Measurements from ENCODE around the gene EXOC4. TPM values are rescaled to one million over a fixed set of nuclear protein-coding genes. Genes with fewer than 3 reads are reported as not detected.

EXOC4 gene
- total and polyA plus RNA-seq, 7 donors: 16.4 to 76.7 (median 50.7) TPM

DNA sequence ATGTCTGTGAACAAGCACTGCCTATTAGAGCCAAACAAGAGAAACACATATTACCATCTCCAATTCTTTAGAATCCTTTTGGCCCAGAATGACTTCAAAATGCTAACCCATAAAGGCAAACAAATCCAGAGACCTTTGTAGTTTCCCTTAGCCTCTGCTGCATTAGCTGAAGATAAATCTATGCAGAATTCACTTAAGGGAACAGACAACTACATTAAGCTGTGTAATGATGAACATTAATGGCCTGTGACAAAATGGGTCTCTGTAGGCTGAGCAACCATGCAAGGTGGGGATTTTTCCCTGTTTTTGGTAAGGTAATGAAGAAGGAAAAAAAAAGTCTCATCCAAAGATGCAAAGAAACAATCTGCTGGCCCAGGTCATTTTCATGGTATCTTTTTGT lies 411.6 kb downstream of the EXOC4 start:
- no peak for TF ChIP-seq EP300 (IDR thresholded peaks at IDR 0.05)
- TF ChIP-seq, protein P1, sequence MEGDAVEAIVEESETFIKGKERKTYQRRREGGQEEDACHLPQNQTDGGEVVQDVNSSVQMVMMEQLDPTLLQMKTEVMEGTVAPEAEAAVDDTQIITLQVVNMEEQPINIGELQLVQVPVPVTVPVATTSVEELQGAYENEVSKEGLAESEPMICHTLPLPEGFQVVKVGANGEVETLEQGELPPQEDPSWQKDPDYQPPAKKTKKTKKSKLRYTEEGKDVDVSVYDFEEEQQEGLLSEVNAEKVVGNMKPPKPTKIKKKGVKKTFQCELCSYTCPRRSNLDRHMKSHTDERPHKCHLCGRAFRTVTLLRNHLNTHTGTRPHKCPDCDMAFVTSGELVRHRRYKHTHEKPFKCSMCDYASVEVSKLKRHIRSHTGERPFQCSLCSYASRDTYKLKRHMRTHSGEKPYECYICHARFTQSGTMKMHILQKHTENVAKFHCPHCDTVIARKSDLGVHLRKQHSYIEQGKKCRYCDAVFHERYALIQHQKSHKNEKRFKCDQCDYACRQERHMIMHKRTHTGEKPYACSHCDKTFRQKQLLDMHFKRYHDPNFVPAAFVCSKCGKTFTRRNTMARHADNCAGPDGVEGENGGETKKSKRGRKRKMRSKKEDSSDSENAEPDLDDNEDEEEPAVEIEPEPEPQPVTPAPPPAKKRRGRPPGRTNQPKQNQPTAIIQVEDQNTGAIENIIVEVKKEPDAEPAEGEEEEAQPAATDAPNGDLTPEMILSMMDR (IDR thresholded peaks at IDR 0.05): no peak
- TF ChIP-seq POLR2A (IDR thresholded peaks at IDR 0.05): no peak
- no peak for TF ChIP-seq POLR2AphosphoS5 (IDR thresholded peaks at IDR 0.05)

DNA sequence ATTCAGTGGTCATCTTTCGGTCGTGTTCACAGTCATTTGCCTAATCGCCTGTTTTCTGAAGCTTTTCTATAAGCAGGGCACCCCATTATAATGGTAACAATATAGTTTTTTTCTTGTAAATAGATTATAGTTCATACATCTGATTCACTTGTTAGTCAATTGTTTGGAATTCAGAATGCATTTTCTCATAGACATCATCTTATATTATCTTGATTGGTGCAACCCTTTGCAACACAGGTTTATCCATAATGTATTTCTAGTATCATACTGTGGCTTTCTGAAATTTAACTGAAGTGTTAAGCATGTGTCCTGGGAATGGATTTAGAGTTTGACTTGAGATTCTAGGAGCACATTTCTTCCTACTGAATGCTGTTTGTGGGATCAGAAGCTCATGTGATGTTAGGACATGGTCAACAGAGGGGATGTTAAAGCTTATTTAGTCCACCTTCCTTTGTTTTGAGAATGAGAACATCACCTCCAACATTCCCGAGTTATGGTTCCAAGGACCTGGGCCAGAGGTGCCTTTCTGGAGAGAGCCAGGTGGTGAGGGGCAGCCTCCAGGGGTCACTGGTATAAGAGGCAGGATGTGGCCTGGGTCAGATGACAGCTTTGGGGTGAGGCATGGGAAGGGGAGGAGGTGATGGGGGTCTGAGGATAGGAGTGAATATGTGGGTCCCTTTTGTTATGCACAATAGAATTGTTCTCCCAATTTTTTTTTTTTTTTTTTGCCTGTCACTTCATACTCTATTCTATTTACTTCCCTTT lies 415.6 kb downstream of the EXOC4 start:
- Histone ChIP-seq H3K4me1 (no peaks in the 10 kb centered on the region), H3K36me3 (no peaks in the 10 kb centered on the region), H3K9me3 (no peaks in the 10 kb centered on the region), H3K27me3 (no peaks in the 10 kb centered on the region), H3K27ac (no peak overlapping the region), H3K4me3 (no peak overlapping the region)
- DNase-seq: no peak
- TF ChIP-seq EP300 (IDR thresholded peaks at IDR 0.05) (no peak), POLR2A (IDR thresholded peaks at IDR 0.05) (no peak), POLR2AphosphoS5 (IDR thresholded peaks at IDR 0.05) (no peak)
- TF ChIP-seq, protein P1 (IDR thresholded peaks at IDR 0.05): no peak
- intact Hi-C loops (cut with DNase I): no loop called here
- WGBS, 2 donors: 95 to 96% methylated on average over 4 of the region's 4 CpGs

More for the DNA sequence above, 411.6 kb downstream of the EXOC4 start:
- H3K4me1 ChIP-seq: no peaks in the 10 kb centered on the region
- DNase-seq: no peak
- intact Hi-C loops (cut with DNase I): no loop called here
- H3K36me3 ChIP-seq: no peaks in the 10 kb centered on the region
- H3K27ac ChIP-seq: no peak overlapping the region
- H3K27me3 ChIP-seq: no peaks in the 10 kb centered on the region
- H3K4me3 ChIP-seq: no peak overlapping the region
- no peaks in the 10 kb centered on the region for H3K9me3 ChIP-seq

DNA sequence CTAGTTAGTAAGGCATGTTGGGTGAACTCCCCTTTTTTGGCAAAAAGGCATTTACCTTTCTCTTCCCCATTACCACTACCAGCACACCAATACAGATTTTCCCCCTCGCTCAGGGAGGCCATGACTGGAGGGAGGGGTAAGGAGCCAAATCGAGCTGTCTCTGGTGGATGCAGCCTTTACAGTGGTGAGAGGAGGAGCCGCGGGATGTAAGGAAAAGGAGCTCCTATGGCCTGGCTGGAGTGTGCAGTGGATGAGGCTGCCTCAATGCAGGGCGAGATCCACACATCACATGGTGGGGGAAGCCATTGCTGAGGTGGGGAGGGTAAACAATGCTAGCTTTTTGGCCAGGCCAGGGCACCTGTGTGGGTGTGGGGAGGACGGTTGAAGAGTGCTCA lies 416.2 kb downstream of the EXOC4 start:
- no peaks in the 10 kb centered on the region for H3K27me3 ChIP-seq
- H3K27ac ChIP-seq: no peak overlapping the region
- DNase-seq: no peak
- TF ChIP-seq, protein P1 (IDR thresholded peaks at IDR 0.05): no peak
- TF ChIP-seq POLR2AphosphoS5 (IDR thresholded peaks at IDR 0.05) (no peak), POLR2A (IDR thresholded peaks at IDR 0.05) (no peak), EP300 (IDR thresholded peaks at IDR 0.05) (no peak)
- 88 to 96% methylated on average over 6 of the region's 6 CpGs for WGBS, 2 donors
- no peaks in the 10 kb centered on the region for H3K36me3 ChIP-seq
- no peaks in the 10 kb centered on the region for H3K4me1 ChIP-seq
- intact Hi-C loops (cut with DNase I): no loop called here
- H3K9me3 ChIP-seq: no peaks in the 10 kb centered on the region
- H3K4me3 ChIP-seq: no peak overlapping the region

DNA sequence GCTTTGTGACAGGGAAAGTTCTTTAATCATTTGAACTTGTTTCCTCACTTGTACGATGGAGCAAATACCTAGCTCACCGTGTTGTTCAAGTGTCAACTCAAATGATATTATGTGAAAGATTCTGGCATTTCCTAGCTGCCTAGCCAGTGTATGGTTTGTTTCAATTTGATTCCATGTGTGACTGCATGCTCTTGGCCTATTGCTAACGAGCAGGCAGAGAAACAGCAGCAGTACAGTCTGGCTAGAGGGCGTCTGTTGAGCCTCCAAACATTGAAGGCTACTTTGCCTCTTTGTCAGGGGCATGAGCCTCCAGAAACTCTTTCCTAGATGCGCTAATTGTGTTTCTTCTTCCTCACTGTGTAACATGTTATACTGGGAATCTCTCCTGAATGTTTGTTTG lies 417.4 kb downstream of the EXOC4 start:
- 92 to 97% methylated on average over 5 of the region's 5 CpGs for WGBS, 2 donors
- H3K36me3 ChIP-seq: no peaks in the 10 kb centered on the region
- no peak overlapping the region for H3K27ac ChIP-seq
- H3K4me1 ChIP-seq: no peaks in the 10 kb centered on the region
- intact Hi-C loops (cut with DNase I): no loop called here
- no peak overlapping the region for H3K4me3 ChIP-seq
- DNase-seq: no peak
- no peaks in the 10 kb centered on the region for H3K27me3 ChIP-seq
- H3K9me3 ChIP-seq: no peaks in the 10 kb centered on the region
- TF ChIP-seq POLR2A (IDR thresholded peaks at IDR 0.05) (no peak), EP300 (IDR thresholded peaks at IDR 0.05) (no peak), POLR2AphosphoS5 (IDR thresholded peaks at IDR 0.05) (no peak)
- TF ChIP-seq, protein P1 (IDR thresholded peaks at IDR 0.05): no peak

- H3K27ac ChIP-seq: no peak overlapping the region
- no peak for DNase-seq
- H3K4me3 ChIP-seq: no peak overlapping the region
- WGBS, 2 donors: 89 to 93% methylated on average over 1 of the region's 1 CpG
- intact Hi-C loops (cut with DNase I): no loop called here
- no peaks in the 10 kb centered on the region for H3K36me3 ChIP-seq
- no peaks in the 10 kb centered on the region for H3K4me1 ChIP-seq
- no peaks in the 10 kb centered on the region for H3K9me3 ChIP-seq
- TF ChIP-seq POLR2AphosphoS5 (IDR thresholded peaks at IDR 0.05): no peak
- TF ChIP-seq EP300 (IDR thresholded peaks at IDR 0.05): no peak
- no peaks in the 10 kb centered on the region for H3K27me3 ChIP-seq
Measured at GRCh38 chr7:133672866-133673265, 420.0 kb downstream of the EXOC4 start.

Measured in sigmoid colon (tissue), 7 donors.